HG02981 (cell line): Measurements from ENCODE around the gene MYLK.
"Not testable (repeated sequence)": the region's sequence is repeated elsewhere in the genome, so short reads cannot be mapped to it uniquely, and the experiment has no call there.

Source experiments
- ATAC-seq: cut with Tn5 transposase; IDR thresholded peaks from one replicate; pipeline ENCODE4 v1.9.1; 2021; ENCODE audit warnings: mild to moderate bottlenecking, moderate library complexity; ENCODE audit not compliant: unreplicated experiment

The MYLK gene

GRCh38 chr3:123752228-123752627 is 131.9 kb downstream of the MYLK start:
- ATAC-seq, result no peak

- no peak for ATAC-seq
Measured at GRCh38 chr3:123751433-123751832, 132.7 kb downstream of the MYLK start.

- ATAC-seq, result no peak
Measured at GRCh38 chr3:123750659-123751420, 133.3 kb downstream of the MYLK start.

- no peak for ATAC-seq
Measured at GRCh38 chr3:123750209-123750608, 133.9 kb downstream of the MYLK start.

GRCh38 chr3:123749711-123750110 is 134.4 kb downstream of the MYLK start:
- no peak for ATAC-seq

- no peak for ATAC-seq
Measured at GRCh38 chr3:123745184-123745855, 138.8 kb downstream of the MYLK start.

GRCh38 chr3:123744064-123744463 is 140.1 kb downstream of the MYLK start:
- no peak for ATAC-seq

- no peak for ATAC-seq
Measured at GRCh38 chr3:123743121-123743520, 141.0 kb downstream of the MYLK start.

GRCh38 chr3:123741041-123741511 is 143.1 kb downstream of the MYLK start:
- no peak for ATAC-seq

- ATAC-seq, result no peak
Measured at GRCh38 chr3:123740391-123740822, 143.7 kb downstream of the MYLK start.

GRCh38 chr3:123739754-123740153 is 144.4 kb downstream of the MYLK start:
- ATAC-seq, result no peak

GRCh38 chr3:123739106-123739505 is 145.0 kb downstream of the MYLK start:
- no peak for ATAC-seq

GRCh38 chr3:123738522-123738921 is 145.6 kb downstream of the MYLK start:
- ATAC-seq, result not testable (repeated sequence)

GRCh38 chr3:123737168-123737567 is 147.0 kb downstream of the MYLK start:
- ATAC-seq, result no peak

GRCh38 chr3:123735456-123735855 is 148.7 kb downstream of the MYLK start:
- no peak for ATAC-seq

- no peak for ATAC-seq
Measured at GRCh38 chr3:123734527-123734902, 149.6 kb downstream of the MYLK start.

GRCh38 chr3:123733805-123734526 is 150.2 kb downstream of the MYLK start:
- no peak for ATAC-seq

GRCh38 chr3:123733341-123733740 is 150.8 kb downstream of the MYLK start:
- no peak for ATAC-seq

GRCh38 chr3:123732447-123732846 is 151.7 kb downstream of the MYLK start:
- ATAC-seq, result no peak

GRCh38 chr3:123730829-123731228 is 153.3 kb downstream of the MYLK start:
- no peak for ATAC-seq

GRCh38 chr3:123728991-123729390 is 155.1 kb downstream of the MYLK start:
- no peak for ATAC-seq

- no peak for ATAC-seq
Measured at GRCh38 chr3:123728014-123728413, 156.1 kb downstream of the MYLK start.
